Measurements from ENCODE around the gene RTP3. TPM values are rescaled to one million over a fixed set of nuclear protein-coding genes. Genes with fewer than 3 reads are reported as not detected.

Gene RTP3
- total and polyA plus RNA-seq, 2 of the 4 experiments (the other 2 are of a cell fraction) = 0.18 to 0.26 TPM

DNA sequence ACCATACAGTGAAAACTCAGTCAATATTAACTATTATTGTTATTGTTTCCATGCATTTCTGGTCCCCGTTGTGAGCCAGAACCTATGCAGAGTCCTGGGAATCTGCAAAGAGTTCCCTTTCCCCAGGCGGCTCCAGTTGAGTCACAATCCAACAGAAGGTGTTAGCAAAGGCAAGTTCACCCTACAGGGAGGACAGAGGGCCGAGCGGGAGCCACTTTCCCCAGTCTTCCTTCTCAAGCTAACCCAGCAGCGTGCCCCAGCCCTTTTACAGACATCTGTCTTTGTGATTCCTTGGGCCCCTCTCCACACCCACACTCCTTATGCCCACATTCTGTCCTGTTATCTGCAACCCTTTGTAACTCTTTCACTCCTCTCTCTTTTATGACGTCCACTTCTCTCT, 20.0 kb upstream of the RTP3 start:
- no peak overlapping the region for H2AK9ac ChIP-seq (replicated peaks; ENCODE audit: low read depth, low read length, poor library complexity)
- dilution Hi-C loops (cut with HindIII; ENCODE audit: low sequenced_read_pairs, unreplicated experiment) = no loop called here
- H3K79me1 ChIP-seq (ENCODE audit: low read depth in 1 of 2, low read length in 2 of 2) = no peaks in the 10 kb centered on the region
- peaks cover 23% of the 10 kb centered on the region for H3K27me3 ChIP-seq (ENCODE audit: control insufficient read depth, insufficient read depth, low read length)
- no peak overlapping the region for H3K4ac ChIP-seq (ENCODE audit: low read depth, low read length)
- H4K91ac ChIP-seq (ENCODE audit: insufficient read depth, low read depth, low read length) = no peak overlapping the region
- H2AFZ ChIP-seq (replicated peaks; ENCODE audit: low read length, poor library complexity) = no peak overlapping the region
- no peak overlapping the region for H3K18ac ChIP-seq (ENCODE audit: low read depth, low read length)
- H3K14ac ChIP-seq (replicated peaks; ENCODE audit: low read depth, low read length) = no peak overlapping the region
- H3K4me3 ChIP-seq (ENCODE audit: insufficient read depth, low read depth, low read length) = no peak overlapping the region
- H4K8ac ChIP-seq (ENCODE audit: low read depth in 2 of 2, low read length in 2 of 2) = no peak overlapping the region
- H2BK120ac ChIP-seq (ENCODE audit: low read depth, low read length) = no peak overlapping the region
- no TSS peak for BruUV-seq (replicated peaks)
- H4K5ac ChIP-seq (ENCODE audit: low read depth, low read length) = no peak overlapping the region
- no peak for TF ChIP-seq SMC3 (IDR thresholded peaks at IDR 0.05; ENCODE audit: low read depth, low read length)
- no peak for TF ChIP-seq RAD21 (IDR thresholded peaks at IDR 0.05; ENCODE audit: low read length)
- TF ChIP-seq BHLHE40 (IDR thresholded peaks at IDR 0.05; ENCODE audit: low read depth, low read length) = no peak
- TF ChIP-seq, protein P1, sequence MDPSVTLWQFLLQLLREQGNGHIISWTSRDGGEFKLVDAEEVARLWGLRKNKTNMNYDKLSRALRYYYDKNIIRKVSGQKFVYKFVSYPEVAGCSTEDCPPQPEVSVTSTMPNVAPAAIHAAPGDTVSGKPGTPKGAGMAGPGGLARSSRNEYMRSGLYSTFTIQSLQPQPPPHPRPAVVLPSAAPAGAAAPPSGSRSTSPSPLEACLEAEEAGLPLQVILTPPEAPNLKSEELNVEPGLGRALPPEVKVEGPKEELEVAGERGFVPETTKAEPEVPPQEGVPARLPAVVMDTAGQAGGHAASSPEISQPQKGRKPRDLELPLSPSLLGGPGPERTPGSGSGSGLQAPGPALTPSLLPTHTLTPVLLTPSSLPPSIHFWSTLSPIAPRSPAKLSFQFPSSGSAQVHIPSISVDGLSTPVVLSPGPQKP (IDR thresholded peaks at IDR 0.05; ENCODE audit: borderline replicate concordance, low read depth, low read length) = no peak
- no peak for TF ChIP-seq NFE2L2 (IDR thresholded peaks at IDR 0.05; ENCODE audit: low read depth, low read length)
- TF ChIP-seq, protein P2, sequence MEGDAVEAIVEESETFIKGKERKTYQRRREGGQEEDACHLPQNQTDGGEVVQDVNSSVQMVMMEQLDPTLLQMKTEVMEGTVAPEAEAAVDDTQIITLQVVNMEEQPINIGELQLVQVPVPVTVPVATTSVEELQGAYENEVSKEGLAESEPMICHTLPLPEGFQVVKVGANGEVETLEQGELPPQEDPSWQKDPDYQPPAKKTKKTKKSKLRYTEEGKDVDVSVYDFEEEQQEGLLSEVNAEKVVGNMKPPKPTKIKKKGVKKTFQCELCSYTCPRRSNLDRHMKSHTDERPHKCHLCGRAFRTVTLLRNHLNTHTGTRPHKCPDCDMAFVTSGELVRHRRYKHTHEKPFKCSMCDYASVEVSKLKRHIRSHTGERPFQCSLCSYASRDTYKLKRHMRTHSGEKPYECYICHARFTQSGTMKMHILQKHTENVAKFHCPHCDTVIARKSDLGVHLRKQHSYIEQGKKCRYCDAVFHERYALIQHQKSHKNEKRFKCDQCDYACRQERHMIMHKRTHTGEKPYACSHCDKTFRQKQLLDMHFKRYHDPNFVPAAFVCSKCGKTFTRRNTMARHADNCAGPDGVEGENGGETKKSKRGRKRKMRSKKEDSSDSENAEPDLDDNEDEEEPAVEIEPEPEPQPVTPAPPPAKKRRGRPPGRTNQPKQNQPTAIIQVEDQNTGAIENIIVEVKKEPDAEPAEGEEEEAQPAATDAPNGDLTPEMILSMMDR (conservative IDR thresholded peaks at IDR 0.05; ENCODE audit: low read depth, low read length) = no peak
- no peak for TF ChIP-seq RCOR1 (IDR thresholded peaks at IDR 0.05; ENCODE audit: insufficient replicate concordance, low read length)
- no peak for TF ChIP-seq CEBPB (IDR thresholded peaks at IDR 0.05; ENCODE audit: low read depth, low read length)
- no peak for TF ChIP-seq MAFK (IDR thresholded peaks at IDR 0.05; ENCODE audit: low read depth, low read length)
- TF ChIP-seq CHD1 (IDR thresholded peaks at IDR 0.05; ENCODE audit: low read depth, low read length) = no peak
- TF ChIP-seq MXI1 (IDR thresholded peaks at IDR 0.05; ENCODE audit: borderline replicate concordance, low read depth, low read length) = no peak
- TF ChIP-seq POLR2A (IDR thresholded peaks at IDR 0.05; ENCODE audit: low read depth, low read length) = no peak
- TF ChIP-seq RFX5 (IDR thresholded peaks at IDR 0.05; ENCODE audit: low read depth, low read length) = no peak
- no peak for TF ChIP-seq MAZ (IDR thresholded peaks at IDR 0.05; ENCODE audit: borderline replicate concordance, low read depth, low read length)
- TF ChIP-seq FOS (IDR thresholded peaks at IDR 0.05; ENCODE audit: low read depth, low read length) = no peak
- TF ChIP-seq, protein P3, sequence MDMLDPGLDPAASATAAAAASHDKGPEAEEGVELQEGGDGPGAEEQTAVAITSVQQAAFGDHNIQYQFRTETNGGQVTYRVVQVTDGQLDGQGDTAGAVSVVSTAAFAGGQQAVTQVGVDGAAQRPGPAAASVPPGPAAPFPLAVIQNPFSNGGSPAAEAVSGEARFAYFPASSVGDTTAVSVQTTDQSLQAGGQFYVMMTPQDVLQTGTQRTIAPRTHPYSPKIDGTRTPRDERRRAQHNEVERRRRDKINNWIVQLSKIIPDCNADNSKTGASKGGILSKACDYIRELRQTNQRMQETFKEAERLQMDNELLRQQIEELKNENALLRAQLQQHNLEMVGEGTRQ (IDR thresholded peaks at IDR 0.05; ENCODE audit: low read depth, low read length) = no peak
- DNase-seq (no peak), ATAC-seq (ENCODE audit: low read depth) (no peak)
- H3K9me3 ChIP-seq (ENCODE audit: control insufficient read depth, insufficient read depth, low read length) = peaks cover 12% of the 10 kb centered on the region
- WGBS, 2 experiments (ENCODE audit: extremely low coverage in 2 of 2, insufficient read length in 1 of 2) = 80% methylated on average over 6 of the region's 6 CpGs; no CpG with 5 or more reads in 1 of the 2 experiments
- CTCF ChIA-PET = no interaction called here
- no peak overlapping the region for H2BK20ac ChIP-seq (ENCODE audit: low read depth, low read length)
- H3K9me1 ChIP-seq (ENCODE audit: insufficient read depth, low read length) = peaks cover 10% of the 10 kb centered on the region
- no peak overlapping the region for H3K56ac ChIP-seq (ENCODE audit: extremely low read depth, insufficient read depth, low read length)
- in situ Hi-C loops (cut with MboI; ENCODE audit: low sequenced_read_pairs) = loop anchor here (25.0 kb wide), 1 partner anchor 410 kb away; the partner anchor contains the start of gene PTH1R
- H3K27ac ChIP-seq (ENCODE audit: insufficient read depth, low read length) = no peak overlapping the region
- H3K36me3 ChIP-seq (ENCODE audit: control insufficient read depth, insufficient read depth, low read length) = no peaks in the 10 kb centered on the region
- H3K23ac ChIP-seq (ENCODE audit: low read depth, low read length) = no peak overlapping the region
- peaks cover 1% of the 10 kb centered on the region; the same call in 1 of the 2 replicates for H3K4me1 ChIP-seq (ENCODE audit: control insufficient read depth, insufficient read depth, low read length)
- H3K9ac ChIP-seq (ENCODE audit: low read depth, low read length) = no peak overlapping the region
- H2BK15ac ChIP-seq (ENCODE audit: low read depth, low read length) = no peak overlapping the region
- no peak overlapping the region for H2AK5ac ChIP-seq (ENCODE audit: low read depth, low read length)
- H3K4me2 ChIP-seq (ENCODE audit: low read depth, low read length) = no peak overlapping the region
- intact Hi-C loops (cut with micrococcal nuclease) = no loop called here
- POLR2A ChIA-PET (ENCODE audit: unreplicated experiment) = no interaction called here
- no peak overlapping the region for H2BK5ac ChIP-seq (ENCODE audit: low read depth, low read length, poor library complexity, severe bottlenecking)
- no peaks in the 10 kb centered on the region for H4K20me1 ChIP-seq (ENCODE audit: insufficient read depth, low read length)

Data from IMR-90 (cell line).